Loucy (cell line): Measurements from ENCODE around the gene MFAP2.

Experiments used
- H2AFZ ChIP-seq: fragments of 200-600 bp; sonication (generic); 2 replicates; pipeline ENCODE4 v1.6.0; 2016; ENCODE audit warnings: antibody characterized with exemption, mild to moderate bottlenecking, low read length, moderate library complexity
- H3F3A ChIP-seq: fragments of 200-600 bp; 2 replicates; pipeline ENCODE4 v1.6.0; 2016; ENCODE audit warnings: antibody characterized with exemption, low read depth, mild to moderate bottlenecking
- H3K27me3 ChIP-seq: fragments of 200-600 bp; sonication (generic); 2 replicates; pipeline ENCODE4 v1.6.1; 2014; ENCODE audit warnings: low read length, mild to moderate bottlenecking; ENCODE audit not compliant: insufficient read depth, poor library complexity, severe bottlenecking
- H3K36me3 ChIP-seq: fragments of 200-600 bp; sonication (generic); 2 replicates; pipeline ENCODE4 v1.6.1; 2016; ENCODE audit warnings: low read length; ENCODE audit not compliant: insufficient read depth
- H3K4me1 ChIP-seq: fragments of 200-600 bp; sonication (generic); 2 replicates; pipeline ENCODE4 v1.5.1; 2014; ENCODE audit warnings: low read length, mild to moderate bottlenecking; ENCODE audit not compliant: insufficient read depth, poor library complexity, severe bottlenecking
- H3K4me2 ChIP-seq: fragments of 200-600 bp; sonication (generic); 2 replicates; pipeline ENCODE4 v1.6.0; 2014; ENCODE audit warnings: antibody characterized with exemption, low read length, low read depth, mild to moderate bottlenecking; ENCODE audit not compliant: poor library complexity, severe bottlenecking
- H3K4me3 ChIP-seq: fragments of 200-600 bp; sonication (generic); 2 replicates; pipeline ENCODE4 v1.5.1; 2014; ENCODE audit warnings: low read length, mild to moderate bottlenecking, mixed read lengths; ENCODE audit not compliant: poor library complexity, severe bottlenecking
- H3K79me2 ChIP-seq: fragments of 200-600 bp; sonication (generic); 2 replicates; pipeline ENCODE4 v1.6.1; 2014; ENCODE audit warnings: low read length; ENCODE audit not compliant: insufficient read depth
- H3K9ac ChIP-seq: fragments of 200-600 bp; sonication (generic); 2 replicates; pipeline ENCODE4 v1.6.0; 2014; ENCODE audit warnings: mild to moderate bottlenecking, low read depth, low read length, moderate library complexity; ENCODE audit not compliant: poor library complexity, severe bottlenecking
- H3K9me2 ChIP-seq: fragments of 200-600 bp; sonication (generic); replicated peaks from 2 replicates; pipeline ENCODE4 v1.6.1; 2016; ENCODE audit warnings: low read depth, low read length, mixed read lengths
- H3K9me3 ChIP-seq: fragments of 200-600 bp; sonication (generic); 2 replicates; pipeline ENCODE4 v1.6.1; 2014; ENCODE audit warnings: mild to moderate bottlenecking, antibody characterized with exemption, low read length, low read depth; ENCODE audit not compliant: insufficient read depth
- H4K20me1 ChIP-seq: fragments of 200-600 bp; sonication (generic); 2 replicates; pipeline ENCODE4 v1.6.0; 2014; ENCODE audit warnings: antibody characterized with exemption, low read length, mild to moderate bottlenecking; ENCODE audit not compliant: insufficient read depth, poor library complexity, severe bottlenecking
- CTCF ChIP-seq: fragments of 200-600 bp; sonication (generic); conservative IDR thresholded peaks from 2 replicates; pipeline ENCODE4 v1.5.1; 2014; ENCODE audit warnings: mild to moderate bottlenecking, antibody characterized with exemption, low read length
- EZH2phosphoT487 ChIP-seq: fragments of 200-600 bp; IDR thresholded peaks from 2 replicates; pipeline ENCODE4 v1.6.1; 2018; ENCODE audit warnings: antibody characterized with exemption, mild to moderate bottlenecking, moderate library complexity, borderline replicate concordance

The MFAP2 gene

GRCh38 chr1:17001760-17002523 is 21.5 kb upstream of the MFAP2 start:
- no peak overlapping the region for H3K4me2 ChIP-seq
- peaks cover 38% of the 10 kb centered on the region; the same call in 1 of the 2 replicates for H3K36me3 ChIP-seq
- no peaks in the 10 kb centered on the region for H3K9me2 ChIP-seq
- H4K20me1 ChIP-seq, result peaks cover 1% of the 10 kb centered on the region
- H3K4me1 ChIP-seq, result no peaks in the 10 kb centered on the region
- H3F3A ChIP-seq, result no peaks in the 10 kb centered on the region
- TF ChIP-seq EZH2phosphoT487 (no peak), CTCF (no peak)
- H3K27me3 ChIP-seq, result no peaks in the 10 kb centered on the region
- no peaks in the 10 kb centered on the region for H3K9me3 ChIP-seq
- H3K4me3 ChIP-seq, result no peak overlapping the region
- H3K79me2 ChIP-seq, result no peaks in the 10 kb centered on the region
- H2AFZ ChIP-seq, result no peak overlapping the region
- no peak overlapping the region for H3K9ac ChIP-seq

- no peak overlapping the region for H2AFZ ChIP-seq
- TF ChIP-seq CTCF (peak; percentile 26), EZH2phosphoT487 (no peak)
- H3K4me1 ChIP-seq, result no peaks in the 10 kb centered on the region
- peaks cover 31% of the 10 kb centered on the region; the same call in 1 of the 2 replicates for H3K36me3 ChIP-seq
- H3K27me3 ChIP-seq, result no peaks in the 10 kb centered on the region
- H4K20me1 ChIP-seq, result no peaks in the 10 kb centered on the region
- no peaks in the 10 kb centered on the region for H3F3A ChIP-seq
- H3K79me2 ChIP-seq, result no peaks in the 10 kb centered on the region
- no peak overlapping the region for H3K4me3 ChIP-seq
- no peaks in the 10 kb centered on the region for H3K9me2 ChIP-seq
- H3K9ac ChIP-seq, result no peak overlapping the region
- H3K4me2 ChIP-seq, result no peak overlapping the region
- no peaks in the 10 kb centered on the region for H3K9me3 ChIP-seq
Measured at GRCh38 chr1:16999863-17000262, 19.4 kb upstream of the MFAP2 start.

- Histone ChIP-seq H3K4me1 (no peaks in the 10 kb centered on the region), H3K4me3 (no peak overlapping the region), H3K36me3 (peaks cover 23% of the 10 kb centered on the region; the same call in 1 of the 2 replicates), H2AFZ (no peak overlapping the region), H3K9ac (no peak overlapping the region), H3K9me3 (no peaks in the 10 kb centered on the region), H3K79me2 (no peaks in the 10 kb centered on the region), H3F3A (no peaks in the 10 kb centered on the region), H4K20me1 (no peaks in the 10 kb centered on the region), H3K27me3 (no peaks in the 10 kb centered on the region), H3K9me2 (no peaks in the 10 kb centered on the region), H3K4me2 (no peak overlapping the region)
- TF ChIP-seq CTCF (no peak), EZH2phosphoT487 (no peak)
Measured at GRCh38 chr1:16998589-16998988, 18.2 kb upstream of the MFAP2 start.
